Adrenal gland (tissue), 5 donors: ENCODE results near the gene PPM1D.

ENCODE experiments used
- POLR2A ChIP-seq, 2 donors: fragments of 450-650 bp; IDR thresholded peaks; one replicate each; pipeline ENCODE4 v1.6.1; 2017; ENCODE audit warnings: antibody characterized with exemption in 2 of 2, mild to moderate bottlenecking in 2 of 2, moderate library complexity in 1 of 2
- TF ChIP-seq, protein P1 (sequence below), 6 experiments: fragments of 450-650 bp in 4 of 6; fragments of 200-600 bp in 2 of 6; sonication (generic) in 1 of 6; IDR thresholded peaks; 1 replicate in 5 of 6; 2 replicates in 1 of 6; pipeline versions ENCODE4 v1.5.1 to v1.8.0; 2016 to 2021; ENCODE audit warnings: antibody characterized with exemption in 6 of 6, mild to moderate bottlenecking in 2 of 6, moderate library complexity in 1 of 6
- donor health status: DM: no; HTN: no; CAD: no.

DNA sequence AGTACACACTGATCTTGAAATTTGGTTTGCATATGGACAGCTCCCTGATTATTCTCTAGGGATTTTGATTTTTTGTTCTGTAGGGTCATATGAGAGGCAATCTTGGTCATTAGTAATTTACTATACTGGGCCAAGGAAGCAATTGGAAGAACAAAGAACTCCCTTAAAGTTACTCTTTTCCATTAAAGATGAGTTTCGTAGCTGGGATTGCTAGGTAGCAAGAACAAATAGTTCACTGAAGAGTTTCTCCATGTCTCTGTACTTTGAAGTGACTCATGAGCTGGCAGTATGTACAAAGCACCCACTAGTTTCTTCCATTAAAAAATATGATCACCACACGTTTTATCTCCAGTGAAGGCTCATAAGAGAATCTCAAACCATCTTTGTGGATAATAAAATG lies 71.5 kb downstream of the PPM1D start:
- TF ChIP-seq, protein P1, sequence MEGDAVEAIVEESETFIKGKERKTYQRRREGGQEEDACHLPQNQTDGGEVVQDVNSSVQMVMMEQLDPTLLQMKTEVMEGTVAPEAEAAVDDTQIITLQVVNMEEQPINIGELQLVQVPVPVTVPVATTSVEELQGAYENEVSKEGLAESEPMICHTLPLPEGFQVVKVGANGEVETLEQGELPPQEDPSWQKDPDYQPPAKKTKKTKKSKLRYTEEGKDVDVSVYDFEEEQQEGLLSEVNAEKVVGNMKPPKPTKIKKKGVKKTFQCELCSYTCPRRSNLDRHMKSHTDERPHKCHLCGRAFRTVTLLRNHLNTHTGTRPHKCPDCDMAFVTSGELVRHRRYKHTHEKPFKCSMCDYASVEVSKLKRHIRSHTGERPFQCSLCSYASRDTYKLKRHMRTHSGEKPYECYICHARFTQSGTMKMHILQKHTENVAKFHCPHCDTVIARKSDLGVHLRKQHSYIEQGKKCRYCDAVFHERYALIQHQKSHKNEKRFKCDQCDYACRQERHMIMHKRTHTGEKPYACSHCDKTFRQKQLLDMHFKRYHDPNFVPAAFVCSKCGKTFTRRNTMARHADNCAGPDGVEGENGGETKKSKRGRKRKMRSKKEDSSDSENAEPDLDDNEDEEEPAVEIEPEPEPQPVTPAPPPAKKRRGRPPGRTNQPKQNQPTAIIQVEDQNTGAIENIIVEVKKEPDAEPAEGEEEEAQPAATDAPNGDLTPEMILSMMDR (IDR thresholded peaks at IDR 0.05): no peak
- no peak for TF ChIP-seq POLR2A (IDR thresholded peaks at IDR 0.05)
